Neural cell (in vitro differentiated cells): Measurements from ENCODE around the gene SFXN4.

Experiments
- CTCF ChIP-seq: fragments of 450-650 bp; IDR thresholded peaks from 2 replicates; pipeline ENCODE4 v1.5.1; 2014; ENCODE audit warnings: antibody characterized with exemption, mild to moderate bottlenecking, moderate library complexity; ENCODE audit not compliant: poor library complexity, severe bottlenecking
- EP300 ChIP-seq: fragments of 450-650 bp; conservative IDR thresholded peaks from 2 replicates; pipeline ENCODE4 v1.6.1; 2014; ENCODE audit warnings: antibody characterized with exemption, mild to moderate bottlenecking, moderate library complexity; ENCODE audit not compliant: poor library complexity, severe bottlenecking
- EZH2 ChIP-seq: fragments of 200-600, 300-800 bp; shearing (Covaris generic), sonication (generic); IDR thresholded peaks from 2 replicates; pipeline ENCODE4 v1.6.1; 2014; ENCODE audit warnings: antibody characterized with exemption, low read length, borderline replicate concordance, mild to moderate bottlenecking; ENCODE audit not compliant: insufficient read depth, poor library complexity, severe bottlenecking
- MXI1 ChIP-seq: fragments of 450-650 bp; conservative IDR thresholded peaks from 2 replicates; pipeline ENCODE4 v1.6.1; 2014; ENCODE audit warnings: antibody characterized with exemption, mild to moderate bottlenecking; ENCODE audit not compliant: poor library complexity, severe bottlenecking
- POLR2AphosphoS5 ChIP-seq: IDR thresholded peaks from 2 replicates; pipeline ENCODE4 v1.6.1; 2012
- RAD21 ChIP-seq: fragments of 450-650 bp; conservative IDR thresholded peaks from 2 replicates; pipeline ENCODE4 v1.6.1; 2014; ENCODE audit warnings: antibody characterized with exemption, mild to moderate bottlenecking, moderate library complexity
- REST ChIP-seq: IDR thresholded peaks from 2 replicates; pipeline ENCODE4 v1.6.1; 2012; ENCODE audit warnings: borderline replicate concordance
- TAF1 ChIP-seq: IDR thresholded peaks from 2 replicates; pipeline ENCODE4 v1.6.1; 2012; ENCODE audit warnings: low read depth

GRCh38 chr10:119211625-119212441 lies 46.3 kb upstream of the SFXN4 start:
- TF ChIP-seq CTCF (no peak), EZH2 (no peak), POLR2AphosphoS5 (no peak), EP300 (no peak), MXI1 (no peak), REST (no peak), TAF1 (no peak), RAD21 (no peak)
